Effector memory CD8-positive, alpha-beta T cell (primary cell): ENCODE results near the gene ZNF800.

Experiments
- ATAC-seq: fragments of 150-1000 bp; cut with Tn5 transposase; replicated peaks from 2 replicates; pipeline ENCODE4 v1.10.0; 2021; ENCODE audit warnings: mild to moderate bottlenecking, moderate library complexity
- DNase-seq, 3 experiments: peaks; one replicate each; pipeline ENCODE4 v3.0.0; 2021
- H3K27ac Mint-ChIP-seq, 2 donors: one replicate each; pipeline ENCODE4 v1.8.0; 2022; ENCODE audit warnings: mild to moderate bottlenecking in 2 of 2, mixed read lengths in 2 of 2, moderate library complexity in 2 of 2
- H3K27me3 Mint-ChIP-seq, 2 donors: one replicate each; pipeline ENCODE4 v1.8.0; 2022; ENCODE audit warnings: mixed read lengths in 2 of 2
- H3K36me3 Mint-ChIP-seq: one replicate; pipeline ENCODE4 v1.8.0; 2022; ENCODE audit warnings: mild to moderate bottlenecking, moderate library complexity, mixed read lengths; ENCODE audit not compliant: insufficient read depth
- H3K4me1 Mint-ChIP-seq, 2 donors: one replicate each; pipeline ENCODE4 v1.8.0; 2022; ENCODE audit warnings: low read depth in 2 of 2, mixed read lengths in 2 of 2
- H3K4me3 Mint-ChIP-seq, 2 donors: one replicate each; pipeline ENCODE4 v1.8.0; 2022; ENCODE audit warnings: mild to moderate bottlenecking in 2 of 2, mixed read lengths in 2 of 2, moderate library complexity in 2 of 2
- H3K9me3 Mint-ChIP-seq, 2 donors: one replicate each; pipeline ENCODE4 v1.8.0; 2022; ENCODE audit warnings: mixed read lengths in 2 of 2

ZNF800 gene

DNA sequence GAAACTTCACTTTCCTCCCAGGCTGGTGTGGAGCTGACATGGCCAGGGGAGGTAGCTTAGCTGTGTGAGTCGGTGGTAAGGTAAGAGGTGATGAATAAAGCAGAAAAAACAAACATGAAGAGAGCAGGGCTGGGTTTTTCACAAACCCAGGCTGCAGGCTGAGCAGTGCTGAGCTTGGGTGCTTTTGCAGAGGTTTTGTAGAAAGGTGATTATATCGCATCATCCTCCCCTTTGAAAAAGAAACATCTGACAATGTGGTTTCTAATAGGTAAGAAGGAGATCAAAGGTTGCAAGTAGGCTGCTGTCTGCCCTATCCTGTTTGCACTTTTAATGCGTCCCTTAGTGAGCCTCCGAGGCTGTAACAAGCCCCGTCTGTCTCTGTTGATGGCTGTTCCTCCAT lies 70.2 kb downstream of the ZNF800 start:
- Mint-ChIP-seq H3K27me3 (peaks cover 21 to 32% of the 10 kb centered on the region in 2 donors), H3K27ac (no peak overlapping the region), H3K4me1 (peaks cover 7 to 10% of the 10 kb centered on the region in 2 donors), H3K9me3 (no peaks in the 10 kb centered on the region), H3K4me3 (no peak overlapping the region), H3K36me3 (no peaks in the 10 kb centered on the region)
- DNase-seq: no peak
- ATAC-seq: peak; percentile 61

DNA sequence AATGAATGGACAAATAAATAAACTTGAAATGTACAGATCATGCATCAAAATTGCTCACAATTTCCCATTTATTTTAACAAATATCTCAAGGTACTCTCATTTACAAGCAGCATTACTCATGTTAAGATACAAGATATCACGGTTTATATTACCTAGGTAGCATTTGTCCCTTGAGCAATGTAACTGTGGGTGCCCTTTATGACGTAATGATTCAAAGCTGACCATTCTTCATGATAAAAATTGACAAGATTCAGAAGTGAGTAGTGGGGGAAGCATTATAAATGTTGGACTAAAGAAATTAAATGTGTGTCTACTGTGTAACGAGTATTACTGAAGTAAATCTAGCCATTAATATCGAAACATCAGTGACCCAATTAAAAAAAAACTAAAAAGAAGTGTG lies 71.5 kb downstream of the ZNF800 start:
- Mint-ChIP-seq H3K4me1 (peaks cover 7 to 10% of the 10 kb centered on the region in 2 donors), H3K4me3 (no peak overlapping the region), H3K27me3 (peaks cover 17 to 40% of the 10 kb centered on the region in 2 donors), H3K27ac (no peak overlapping the region), H3K9me3 (no peaks in the 10 kb centered on the region), H3K36me3 (no peaks in the 10 kb centered on the region)
- no peak for ATAC-seq
- DNase-seq: no peak
